ENCODE results near the gene CPNE6. TPM values are rescaled to one million over a fixed set of nuclear protein-coding genes. Genes with fewer than 3 reads are reported as not detected.

CPNE6 gene
- total RNA-seq, 1 experiment from 2014 or later: not detected

DNA sequence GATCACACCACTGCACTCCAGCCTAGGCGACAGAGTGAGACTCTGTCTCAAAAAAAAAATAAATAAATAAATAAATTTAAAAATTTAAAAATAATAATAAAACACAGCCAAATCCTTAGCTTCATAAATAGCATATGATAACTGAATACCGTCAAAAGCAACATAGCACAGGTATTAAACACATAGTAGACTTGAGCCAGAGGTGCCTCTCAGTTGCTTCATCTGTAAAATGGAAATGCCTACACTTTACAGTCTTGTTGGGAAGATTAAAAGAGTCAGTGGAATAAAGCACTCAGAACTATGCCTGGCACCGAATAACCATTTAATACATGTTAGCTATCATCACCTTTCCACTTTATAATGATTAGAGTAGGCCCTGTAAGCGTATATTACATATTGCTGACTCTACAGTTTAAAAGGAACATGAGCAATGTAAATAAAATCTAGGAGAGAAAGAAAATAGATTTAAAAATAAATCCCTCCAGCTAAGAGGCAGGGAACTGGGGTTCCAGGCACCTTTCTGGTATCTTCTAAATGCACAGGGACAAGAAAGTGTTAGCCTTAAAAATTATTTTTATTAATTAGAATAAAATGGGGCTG is 35.4 kb downstream of the CPNE6 start:
- CTCF ChIA-PET: interaction anchor here (0.7 kb wide), 1 partner anchor 16 kb away, joined by 11 read pairs; no protein-coding TSS in a partner anchor
- H3K36me3 ChIP-seq (ENCODE audit: insufficient read depth, low read length, poor library complexity, severe bottlenecking): peaks cover 6% of the 10 kb centered on the region
- no peaks in the 10 kb centered on the region for H3K4me1 ChIP-seq (ENCODE audit: insufficient read depth, low read length, poor library complexity, severe bottlenecking)
- H3K27ac ChIP-seq (ENCODE audit: low read depth, low read length, poor library complexity, severe bottlenecking): no peak overlapping the region
- no peaks in the 10 kb centered on the region for H3K27me3 ChIP-seq (replicated peaks; ENCODE audit: insufficient read depth, low read depth, low read length, poor library complexity)
- no peak for DNase-seq (ENCODE audit: low spot score)
- POLR2A ChIA-PET (ENCODE audit: low non-redundant PET): interaction anchor here (1.1 to 1.6 kb wide), 2 partner anchors 8 to 13 kb away, joined by 5 read pairs; partner anchors contain the start of genes DCAF11, NRL and PCK2
- BruUV-seq (replicated peaks): no TSS peak
- intact Hi-C loops (cut with micrococcal nuclease; ENCODE audit: unreplicated experiment): loop anchor here (5.0 kb wide), 1 partner anchor 49 kb away; no protein-coding TSS in a partner anchor
- no peak overlapping the region for H3K4me3 ChIP-seq (ENCODE audit: low read depth, low read length, poor library complexity, severe bottlenecking)
- H3K9me3 ChIP-seq (ENCODE audit: low read depth, low read length, poor library complexity, severe bottlenecking): no peaks in the 10 kb centered on the region
- TF ChIP-seq, protein P1, sequence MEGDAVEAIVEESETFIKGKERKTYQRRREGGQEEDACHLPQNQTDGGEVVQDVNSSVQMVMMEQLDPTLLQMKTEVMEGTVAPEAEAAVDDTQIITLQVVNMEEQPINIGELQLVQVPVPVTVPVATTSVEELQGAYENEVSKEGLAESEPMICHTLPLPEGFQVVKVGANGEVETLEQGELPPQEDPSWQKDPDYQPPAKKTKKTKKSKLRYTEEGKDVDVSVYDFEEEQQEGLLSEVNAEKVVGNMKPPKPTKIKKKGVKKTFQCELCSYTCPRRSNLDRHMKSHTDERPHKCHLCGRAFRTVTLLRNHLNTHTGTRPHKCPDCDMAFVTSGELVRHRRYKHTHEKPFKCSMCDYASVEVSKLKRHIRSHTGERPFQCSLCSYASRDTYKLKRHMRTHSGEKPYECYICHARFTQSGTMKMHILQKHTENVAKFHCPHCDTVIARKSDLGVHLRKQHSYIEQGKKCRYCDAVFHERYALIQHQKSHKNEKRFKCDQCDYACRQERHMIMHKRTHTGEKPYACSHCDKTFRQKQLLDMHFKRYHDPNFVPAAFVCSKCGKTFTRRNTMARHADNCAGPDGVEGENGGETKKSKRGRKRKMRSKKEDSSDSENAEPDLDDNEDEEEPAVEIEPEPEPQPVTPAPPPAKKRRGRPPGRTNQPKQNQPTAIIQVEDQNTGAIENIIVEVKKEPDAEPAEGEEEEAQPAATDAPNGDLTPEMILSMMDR (conservative IDR thresholded peaks at IDR 0.05; ENCODE audit: low read depth, low read length): no peak
- no peak for TF ChIP-seq EZH2 (IDR thresholded peaks at IDR 0.05; ENCODE audit: borderline replicate concordance, low read depth, low read length, poor library complexity, severe bottlenecking)

DNA sequence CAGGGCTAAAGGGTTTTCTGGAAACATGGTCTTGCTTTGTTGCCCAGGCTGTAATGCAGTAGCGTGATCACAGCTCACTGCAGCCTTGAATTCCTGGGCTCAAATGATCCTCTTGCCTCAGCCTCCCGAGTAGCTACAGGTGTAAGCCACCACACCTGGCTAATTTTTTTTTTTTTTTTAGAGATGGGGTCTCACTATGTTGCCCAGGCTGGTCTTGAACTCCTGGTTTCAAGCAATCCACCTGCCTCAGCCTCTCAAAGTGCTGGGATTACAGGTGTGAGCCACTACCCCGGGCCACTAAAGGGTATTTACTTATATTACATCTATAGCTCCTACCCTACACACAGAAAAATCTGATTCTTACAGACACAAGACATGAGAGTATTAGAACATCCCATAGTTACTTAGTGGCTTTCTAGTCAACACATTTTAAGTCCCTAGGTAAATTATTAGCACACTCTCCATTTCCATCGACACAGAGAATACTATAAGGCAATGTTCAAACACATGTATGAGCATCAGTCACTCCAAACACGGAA is 37.0 kb downstream of the CPNE6 start:
- Histone ChIP-seq H3K27ac (ENCODE audit: low read depth, low read length, poor library complexity, severe bottlenecking) (no peak overlapping the region), H3K9me3 (ENCODE audit: low read depth, low read length, poor library complexity, severe bottlenecking) (no peaks in the 10 kb centered on the region), H3K4me1 (ENCODE audit: insufficient read depth, low read length, poor library complexity, severe bottlenecking) (peaks cover 2% of the 10 kb centered on the region), H3K27me3 (replicated peaks; ENCODE audit: insufficient read depth, low read depth, low read length, poor library complexity) (no peaks in the 10 kb centered on the region), H3K36me3 (ENCODE audit: insufficient read depth, low read length, poor library complexity, severe bottlenecking) (no peaks in the 10 kb centered on the region), H3K4me3 (ENCODE audit: low read depth, low read length, poor library complexity, severe bottlenecking) (no peak overlapping the region)
- intact Hi-C loops (cut with micrococcal nuclease; ENCODE audit: unreplicated experiment): loop anchor here (2.0 to 5.0 kb wide), 2 partner anchors 51 to 94 kb away; no protein-coding TSS in a partner anchor
- POLR2A ChIA-PET (ENCODE audit: low non-redundant PET): interaction anchor here (0.8 kb wide), 1 partner anchor 14 kb away, joined by 3 read pairs; the partner anchor contains the start of gene PCK2
- CTCF ChIA-PET: interaction anchor here (0.6 to 2.1 kb wide), 8 partner anchors 14 to 476 kb away, joined by 3 to 57 read pairs (median 4); partner anchors contain the start of genes PCK2 and PSME2
- no TSS peak for BruUV-seq (replicated peaks)
- no peak for TF ChIP-seq EZH2 (IDR thresholded peaks at IDR 0.05; ENCODE audit: borderline replicate concordance, low read depth, low read length, poor library complexity, severe bottlenecking)
- TF ChIP-seq, protein P1 (conservative IDR thresholded peaks at IDR 0.05; ENCODE audit: low read depth, low read length): no peak
- DNase-seq (ENCODE audit: low spot score): no peak

DNA sequence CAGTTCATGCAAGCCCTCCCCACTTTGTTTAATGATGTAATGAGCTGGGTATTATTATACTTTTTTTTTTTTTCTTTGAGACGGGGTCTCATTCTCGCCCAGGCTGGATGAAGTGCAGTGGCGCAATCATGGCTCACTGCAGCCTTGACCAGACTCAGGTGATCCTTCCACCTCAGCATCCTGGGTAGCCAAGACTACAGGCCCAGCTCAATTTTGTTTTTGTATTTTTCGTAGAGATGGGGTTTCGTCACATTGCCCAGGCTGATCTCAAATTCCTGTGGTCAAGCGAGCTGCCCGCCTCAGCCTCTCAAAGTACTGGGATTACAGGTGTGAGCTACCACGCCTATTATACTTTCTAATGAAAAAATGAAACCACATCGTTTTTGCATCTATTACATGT is 38.7 kb downstream of the CPNE6 start:
- intact Hi-C loops (cut with micrococcal nuclease; ENCODE audit: unreplicated experiment): no loop called here
- ChIA-PET CTCF (interaction anchor here (0.7 to 2.1 kb wide), 2 partner anchors 52 to 752 kb away, joined by 3 to 57 read pairs; no protein-coding TSS in a partner anchor), POLR2A (ENCODE audit: low non-redundant PET) (no interaction called here)
- no peak for TF ChIP-seq EZH2 (IDR thresholded peaks at IDR 0.05; ENCODE audit: borderline replicate concordance, low read depth, low read length, poor library complexity, severe bottlenecking)
- no peak overlapping the region for H3K4me3 ChIP-seq (ENCODE audit: low read depth, low read length, poor library complexity, severe bottlenecking)
- H3K36me3 ChIP-seq (ENCODE audit: insufficient read depth, low read length, poor library complexity, severe bottlenecking): no peaks in the 10 kb centered on the region
- H3K27ac ChIP-seq (ENCODE audit: low read depth, low read length, poor library complexity, severe bottlenecking): no peak overlapping the region
- DNase-seq (ENCODE audit: low spot score): no peak
- no TSS peak for BruUV-seq (replicated peaks)
- H3K9me3 ChIP-seq (ENCODE audit: low read depth, low read length, poor library complexity, severe bottlenecking): no peaks in the 10 kb centered on the region
- H3K27me3 ChIP-seq (replicated peaks; ENCODE audit: insufficient read depth, low read depth, low read length, poor library complexity): no peaks in the 10 kb centered on the region
- H3K4me1 ChIP-seq (ENCODE audit: insufficient read depth, low read length, poor library complexity, severe bottlenecking): peaks cover 5% of the 10 kb centered on the region

All from A673 (cell line).